Neural progenitor cell (in vitro differentiated cells): ENCODE measurements around the gene GATAD2A. TPM values are rescaled to one million over a fixed set of nuclear protein-coding genes. Genes with fewer than 3 reads are reported as not detected.

Experiments
- DNase-seq: peaks from one replicate; pipeline ENCODE4 v3.0.0-alpha.2; 2016; ENCODE audit warnings: low spot score
- H2AFZ ChIP-seq: fragments of 200-600 bp; sonication (generic); replicated peaks from 2 replicates; pipeline ENCODE4 v1.6.1; 2016; ENCODE audit warnings: antibody characterized with exemption
- H3F3A ChIP-seq: fragments of 200-600 bp; sonication (generic); 2 replicates; pipeline ENCODE4 v1.6.1; 2016; ENCODE audit warnings: antibody characterized with exemption, low read depth
- H3K27ac ChIP-seq: fragments of 200-600 bp; sonication (generic); 2 replicates; pipeline ENCODE4 v1.5.1; 2016; ENCODE audit warnings: mild to moderate bottlenecking
- H3K27me3 ChIP-seq: fragments of 200-600 bp; sonication (generic); 2 replicates; pipeline ENCODE4 v1.6.1; 2016; ENCODE audit warnings: mild to moderate bottlenecking, moderate library complexity
- H3K36me3 ChIP-seq: fragments of 200-600 bp; sonication (generic); 2 replicates; pipeline ENCODE4 v1.5.1; 2016
- H3K4me1 ChIP-seq: fragments of 200-600 bp; sonication (generic); 2 replicates; pipeline ENCODE4 v1.6.1; 2016; ENCODE audit warnings: mixed run types
- H3K4me2 ChIP-seq: fragments of 200-600 bp; sonication (generic); 2 replicates; pipeline ENCODE4 v1.6.1; 2016
- H3K4me3 ChIP-seq: fragments of 200-600 bp; sonication (generic); 2 replicates; pipeline ENCODE4 v1.5.1; 2016
- H3K79me2 ChIP-seq: fragments of 200-600 bp; sonication (generic); 2 replicates; pipeline ENCODE4 v1.6.1; 2016; ENCODE audit warnings: low read depth
- H3K9ac ChIP-seq: fragments of 200-600 bp; sonication (generic); 2 replicates; pipeline ENCODE4 v1.6.1; 2016
- H3K9me3 ChIP-seq: fragments of 200-600 bp; sonication (generic); 2 replicates; pipeline ENCODE4 v1.5.1; 2016; ENCODE audit warnings: low read depth
- H4K20me1 ChIP-seq: fragments of 200-600 bp; sonication (generic); 2 replicates; pipeline ENCODE4 v1.6.1; 2016; ENCODE audit warnings: low read depth
- H3K27ac Mint-ChIP-seq: 3 replicates; pipeline ENCODE4 v1.8.0; 2021; ENCODE audit warnings: mixed read lengths
- H3K27me3 Mint-ChIP-seq: 2 replicates; pipeline ENCODE4 v1.8.0; 2022; ENCODE audit warnings: low read depth, mild to moderate bottlenecking, inconsistent platforms, moderate library complexity, mixed read lengths; ENCODE audit not compliant: insufficient read depth
- H3K36me3 Mint-ChIP-seq: 3 replicates; pipeline ENCODE4 v1.8.0; 2021; ENCODE audit warnings: mixed read lengths
- H3K4me1 Mint-ChIP-seq: 3 replicates; pipeline ENCODE4 v1.8.0; 2021; ENCODE audit warnings: mixed read lengths
- H3K4me3 Mint-ChIP-seq: 3 replicates; pipeline ENCODE4 v1.8.0; 2021; ENCODE audit warnings: mild to moderate bottlenecking, moderate library complexity, mixed read lengths
- H3K9me3 Mint-ChIP-seq: 3 replicates; pipeline ENCODE4 v1.8.0; 2020; ENCODE audit warnings: mixed read lengths
- EZH2 ChIP-seq: fragments of 200-600 bp; sonication (generic); IDR thresholded peaks from 2 replicates; pipeline ENCODE4 v1.6.1; 2017; ENCODE audit warnings: antibody characterized with exemption, mild to moderate bottlenecking, moderate library complexity
- EZH2phosphoT487 ChIP-seq: fragments of 200-600 bp; sonication (generic); IDR thresholded peaks from 2 replicates; pipeline ENCODE4 v1.6.1; 2017; ENCODE audit warnings: antibody characterized with exemption
- total RNA-seq: library from RNA; depleted of rRNA; stranded (reverse); fragments of >200 nt; gene quantifications from 2 replicates; pipeline ENCODE4 v1.2.3, GENCODE V29; 2015; ENCODE audit warnings: low replicate concordance
- TF ChIP-seq, protein P1 (sequence below): fragments of 200-600 bp; sonication (generic); IDR thresholded peaks from 2 replicates; pipeline ENCODE4 v1.5.1; 2017; ENCODE audit warnings: antibody characterized with exemption, mild to moderate bottlenecking

GATAD2A gene
- total RNA-seq, 1 donor from 2014 or later, result 37.9 TPM

GRCh38 chr19:19527674-19528625 lies 122.5 kb downstream of the GATAD2A start:
- peaks cover 44% of the 10 kb centered on the region for H3K4me1 Mint-ChIP-seq
- Histone ChIP-seq H3K4me2 (no peak overlapping the region), H2AFZ (no peak overlapping the region), H3K9me3 (no peaks in the 10 kb centered on the region), H4K20me1 (peaks cover 74% of the 10 kb centered on the region), H3K4me3 (no peak overlapping the region), H3K27ac (no peak overlapping the region), H3K79me2 (peaks cover 34% of the 10 kb centered on the region), H3K9ac (no peak overlapping the region), H3K4me1 (peaks cover 9% of the 10 kb centered on the region), H3F3A (peaks cover 14% of the 10 kb centered on the region), H3K36me3 (no peaks in the 10 kb centered on the region), H3K27me3 (no peaks in the 10 kb centered on the region)
- TF ChIP-seq, protein P1, sequence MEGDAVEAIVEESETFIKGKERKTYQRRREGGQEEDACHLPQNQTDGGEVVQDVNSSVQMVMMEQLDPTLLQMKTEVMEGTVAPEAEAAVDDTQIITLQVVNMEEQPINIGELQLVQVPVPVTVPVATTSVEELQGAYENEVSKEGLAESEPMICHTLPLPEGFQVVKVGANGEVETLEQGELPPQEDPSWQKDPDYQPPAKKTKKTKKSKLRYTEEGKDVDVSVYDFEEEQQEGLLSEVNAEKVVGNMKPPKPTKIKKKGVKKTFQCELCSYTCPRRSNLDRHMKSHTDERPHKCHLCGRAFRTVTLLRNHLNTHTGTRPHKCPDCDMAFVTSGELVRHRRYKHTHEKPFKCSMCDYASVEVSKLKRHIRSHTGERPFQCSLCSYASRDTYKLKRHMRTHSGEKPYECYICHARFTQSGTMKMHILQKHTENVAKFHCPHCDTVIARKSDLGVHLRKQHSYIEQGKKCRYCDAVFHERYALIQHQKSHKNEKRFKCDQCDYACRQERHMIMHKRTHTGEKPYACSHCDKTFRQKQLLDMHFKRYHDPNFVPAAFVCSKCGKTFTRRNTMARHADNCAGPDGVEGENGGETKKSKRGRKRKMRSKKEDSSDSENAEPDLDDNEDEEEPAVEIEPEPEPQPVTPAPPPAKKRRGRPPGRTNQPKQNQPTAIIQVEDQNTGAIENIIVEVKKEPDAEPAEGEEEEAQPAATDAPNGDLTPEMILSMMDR, result no peak
- TF ChIP-seq EZH2phosphoT487, result no peak
- TF ChIP-seq EZH2, result no peak
- H3K27me3 Mint-ChIP-seq, result peaks cover 10% of the 10 kb centered on the region
- no peak overlapping the region for H3K4me3 Mint-ChIP-seq
- no peak for DNase-seq
- H3K27ac Mint-ChIP-seq, result no peak overlapping the region
- H3K9me3 Mint-ChIP-seq, result no peaks in the 10 kb centered on the region
- H3K36me3 Mint-ChIP-seq, result peaks cover 3% of the 10 kb centered on the region

DNA sequence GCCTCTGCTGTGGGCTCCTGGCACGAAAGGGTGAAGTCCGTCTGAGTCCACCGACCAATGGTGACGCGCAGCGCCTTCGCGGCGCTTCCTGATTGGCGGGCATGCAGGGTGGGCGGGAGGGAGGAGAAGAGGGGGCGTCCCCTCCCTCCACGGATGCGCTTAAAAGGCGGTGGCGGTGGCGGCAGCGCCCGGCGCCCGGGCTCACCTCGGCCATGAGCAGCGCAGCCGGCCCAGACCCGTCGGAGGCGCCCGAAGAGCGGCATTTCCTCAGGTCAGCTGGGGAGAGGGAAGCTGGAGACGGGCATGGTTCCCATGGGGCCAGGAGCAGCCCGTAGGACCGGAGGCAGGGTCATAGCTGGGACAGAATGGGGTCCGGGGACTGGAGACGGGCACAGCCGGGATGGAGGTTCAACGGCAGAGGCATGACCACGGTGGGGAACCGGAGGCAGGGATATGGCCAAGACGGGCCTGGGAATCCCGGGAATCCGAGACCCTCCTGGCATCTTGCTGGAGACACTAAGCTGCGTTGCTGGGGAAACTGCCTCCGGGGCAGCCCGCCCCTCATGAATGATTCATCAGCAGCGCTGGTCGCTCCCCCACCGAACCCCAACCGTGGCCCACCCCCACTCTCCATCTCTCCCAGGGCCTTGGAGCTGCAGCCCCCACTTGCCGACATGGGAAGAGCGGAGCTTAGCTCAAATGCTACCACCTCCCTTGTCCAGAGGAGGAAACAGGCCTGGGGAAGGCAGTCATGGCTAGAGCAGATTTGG lies 123.4 kb downstream of the GATAD2A start, which contains the start of gene YJEFN3:
YJEFN3 (plus strand) TSS at position 191 of the 770 bp plus-strand sequence; CDS start at position 213, 22 bp downstream.
- Mint-ChIP-seq H3K4me3 (no peak within 1 kb of the TSS), H3K9me3 (no peaks in the 10 kb centered on the region), H3K27ac (no peak within 1 kb of the TSS), H3K4me1 (peaks cover 42% of the 10 kb centered on the region), H3K36me3 (peaks cover 3% of the 10 kb centered on the region), H3K27me3 (peaks cover 7% of the 10 kb centered on the region)
- Histone ChIP-seq H4K20me1 (peaks cover 71% of the 10 kb centered on the region), H3K27me3 (no peaks in the 10 kb centered on the region), H3K9ac (no peak within 1 kb of the TSS), H2AFZ (no peak within 1 kb of the TSS), H3K9me3 (no peaks in the 10 kb centered on the region), H3K4me3 (no peak within 1 kb of the TSS), H3K79me2 (peaks cover 25% of the 10 kb centered on the region), H3F3A (peaks cover 19% of the 10 kb centered on the region), H3K27ac (no peak within 1 kb of the TSS), H3K4me1 (peaks cover 9% of the 10 kb centered on the region), H3K36me3 (no peaks in the 10 kb centered on the region), H3K4me2 (peak within 1 kb of the TSS; percentile 13)
- peak; percentile 61 for DNase-seq
- no peak for TF ChIP-seq EZH2
- no peak for TF ChIP-seq EZH2phosphoT487
- TF ChIP-seq, protein P1, result no peak

DNA sequence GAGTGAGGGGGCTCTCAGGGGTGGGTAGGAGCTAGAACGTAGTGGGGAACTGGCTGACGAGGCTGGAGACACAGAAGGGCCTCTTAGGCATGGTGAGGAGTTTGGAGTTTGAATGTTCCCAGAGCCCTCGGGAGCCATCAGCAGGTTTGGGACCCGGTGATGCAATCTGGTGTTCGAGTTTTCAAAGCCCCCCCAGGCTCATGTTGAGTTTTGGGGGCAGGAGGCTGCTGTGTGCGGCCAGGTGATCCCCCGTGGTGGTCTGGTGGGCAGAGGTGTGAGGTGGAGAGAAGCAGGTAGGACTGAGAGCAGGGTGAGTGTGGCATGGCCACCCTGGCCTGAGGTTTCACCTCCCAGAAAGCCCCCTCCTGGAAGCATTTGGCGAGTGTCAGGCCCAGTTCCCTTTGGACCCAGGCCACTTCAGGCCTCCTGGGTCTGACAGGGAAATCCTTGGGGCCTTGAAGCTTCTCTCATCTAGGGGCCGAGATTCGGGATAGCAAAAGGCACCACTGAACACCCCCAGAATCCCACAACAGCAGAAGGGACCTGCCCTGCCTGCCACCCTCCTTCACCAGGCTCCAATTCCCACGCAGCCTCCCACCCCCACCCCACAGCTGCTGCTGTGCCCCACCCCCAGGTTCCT lies 124.4 kb downstream of the GATAD2A start:
- Histone ChIP-seq H2AFZ (no peak overlapping the region), H3K4me2 (no peak overlapping the region), H3K27ac (no peak overlapping the region), H3K4me3 (no peak overlapping the region), H3K36me3 (no peaks in the 10 kb centered on the region), H3F3A (peaks cover 24% of the 10 kb centered on the region), H3K79me2 (peaks cover 15% of the 10 kb centered on the region), H4K20me1 (peaks cover 64% of the 10 kb centered on the region), H3K9me3 (no peaks in the 10 kb centered on the region), H3K27me3 (no peaks in the 10 kb centered on the region), H3K9ac (no peak overlapping the region), H3K4me1 (peaks cover 7% of the 10 kb centered on the region)
- Mint-ChIP-seq H3K4me3 (no peak overlapping the region), H3K4me1 (peaks cover 35% of the 10 kb centered on the region), H3K27ac (no peak overlapping the region), H3K36me3 (peaks cover 3% of the 10 kb centered on the region), H3K9me3 (no peaks in the 10 kb centered on the region), H3K27me3 (peaks cover 9% of the 10 kb centered on the region)
- TF ChIP-seq, protein P1, result no peak
- TF ChIP-seq EZH2, result no peak
- no peak for TF ChIP-seq EZH2phosphoT487
- DNase-seq, result no peak
